GM19099 (cell line): ENCODE results near the gene OTUB2.

ENCODE experiments used
- POLR2A ChIP-seq: IDR thresholded peaks from 3 replicates; pipeline ENCODE4 v1.6.1; 2011; ENCODE audit warnings: low read depth; ENCODE audit not compliant: insufficient read length; ENCODE audit errors: extremely low read depth

The OTUB2 gene

DNA sequence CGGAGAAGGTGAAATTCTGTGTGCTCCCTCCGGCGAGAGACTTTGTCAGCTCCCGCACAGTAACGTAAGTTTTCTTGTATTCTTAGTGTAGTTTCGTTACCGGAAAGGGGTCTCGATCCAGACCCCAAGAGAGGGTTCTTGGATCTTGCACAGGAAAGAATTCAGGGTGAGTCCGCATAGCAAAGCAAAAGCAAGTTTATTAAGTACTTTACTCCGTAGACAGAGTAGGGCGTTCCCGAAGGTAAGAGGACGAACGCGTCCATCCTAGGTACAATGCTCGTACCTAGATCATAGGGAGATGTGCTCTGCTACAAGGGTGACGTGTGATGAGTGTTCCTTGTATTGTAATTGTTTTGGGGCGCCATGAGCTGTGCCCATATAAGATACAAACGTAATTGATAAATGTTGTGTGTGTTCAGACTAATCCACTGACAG, 55.3 kb downstream of the OTUB2 start:
- TF ChIP-seq POLR2A = no peak

- no peak for TF ChIP-seq POLR2A
Observed at GRCh38 chr14:94087891-94088290, 61.8 kb downstream of the OTUB2 start.

DNA sequence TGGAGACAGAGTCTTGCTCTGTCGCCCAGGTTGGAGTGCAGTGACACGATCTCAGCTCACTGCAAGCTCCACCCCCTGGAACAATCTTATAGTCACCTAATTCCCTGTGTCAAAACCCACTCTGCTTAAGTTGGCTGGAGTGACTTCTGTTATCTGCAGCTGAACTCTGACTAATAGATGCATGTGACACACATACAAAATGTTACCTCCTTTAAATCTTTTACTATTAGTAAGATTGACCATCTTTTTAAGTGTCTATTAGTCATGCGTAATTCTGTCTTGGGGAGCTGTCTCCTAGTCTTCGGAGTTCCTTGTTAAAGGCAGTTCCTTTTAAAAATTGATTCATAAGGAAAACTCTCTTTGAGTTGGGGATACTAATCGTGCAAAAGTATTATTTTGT, 62.4 kb downstream of the OTUB2 start:
- TF ChIP-seq POLR2A = no peak

DNA sequence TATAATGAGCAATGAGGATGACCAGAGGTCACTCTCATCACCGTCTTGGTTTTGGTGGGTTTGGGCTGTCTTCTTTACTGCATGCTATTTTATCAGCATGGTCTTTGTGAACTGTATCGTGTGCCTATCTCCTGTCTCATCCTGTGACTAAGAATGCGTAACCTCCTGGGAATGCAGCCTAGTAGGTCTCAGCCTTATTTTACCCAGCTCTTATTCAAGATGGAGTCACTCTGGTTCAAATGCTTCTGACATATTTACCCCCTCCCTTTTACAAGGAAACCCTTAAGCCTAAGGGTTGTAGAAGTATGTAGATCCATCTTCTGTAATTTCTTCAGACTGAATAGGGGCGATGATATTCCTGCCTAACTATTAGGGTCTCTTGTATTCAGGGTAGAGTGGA, 63.3 kb downstream of the OTUB2 start:
- TF ChIP-seq POLR2A = no peak

- no peak for TF ChIP-seq POLR2A
Observed at GRCh38 chr14:94093418-94093817, 67.3 kb downstream of the OTUB2 start.

- no peak for TF ChIP-seq POLR2A
Observed at GRCh38 chr14:94097091-94097490, 71.0 kb downstream of the OTUB2 start.
